MM.1S (cell line): ENCODE results near the gene RECQL5.

Experiments
- DNase-seq: peaks from one replicate; pipeline ENCODE4 v3.0.0-alpha.2; 2015
- H2AFZ ChIP-seq: fragments of 300-600 bp; sonication (generic); 2 replicates; pipeline ENCODE4 v1.6.0; 2016; ENCODE audit warnings: antibody characterized with exemption, low read length
- H3F3A ChIP-seq: fragments of 300-600 bp; sonication (generic); 2 replicates; pipeline ENCODE4 v1.6.1; 2016; ENCODE audit warnings: mild to moderate bottlenecking, antibody characterized with exemption, low read length, moderate library complexity, mixed read lengths; ENCODE audit not compliant: insufficient read depth
- H3K27ac ChIP-seq: fragments of 300-600 bp; sonication (generic); 2 replicates; pipeline ENCODE4 v1.5.1; 2016; ENCODE audit warnings: mild to moderate bottlenecking, low read length
- H3K27me3 ChIP-seq: fragments of 300-600 bp; sonication (generic); replicated peaks from 2 replicates; pipeline ENCODE4 v1.6.0; 2016; ENCODE audit warnings: low read length; ENCODE audit not compliant: insufficient read depth
- H3K36me3 ChIP-seq: fragments of 300-600 bp; sonication (generic); replicated peaks from 2 replicates; pipeline ENCODE4 v1.6.1; 2016; ENCODE audit warnings: mild to moderate bottlenecking, low read length, mixed read lengths; ENCODE audit not compliant: insufficient read depth
- H3K4me1 ChIP-seq: fragments of 300-600 bp; sonication (generic); 2 replicates; pipeline ENCODE4 v1.6.1; 2016; ENCODE audit warnings: low read length, mixed read lengths
- H3K4me2 ChIP-seq: fragments of 300-600 bp; sonication (generic); 2 replicates; pipeline ENCODE4 v1.6.0; 2016; ENCODE audit warnings: low read depth, low read length
- H3K4me3 ChIP-seq: fragments of 300-600 bp; sonication (generic); 2 replicates; pipeline ENCODE4 v1.5.1; 2016; ENCODE audit warnings: low read length, mixed read lengths
- H3K79me2 ChIP-seq: fragments of 300-600 bp; sonication (generic); 2 replicates; pipeline ENCODE4 v1.6.1; 2016; ENCODE audit warnings: mixed run types, low read length, mixed read lengths
- H3K9ac ChIP-seq: fragments of 300-600 bp; sonication (generic); 2 replicates; pipeline ENCODE4 v1.6.1; 2016; ENCODE audit warnings: low read length, mixed read lengths
- H3K9me2 ChIP-seq: fragments of 300-600 bp; sonication (generic); replicated peaks from 2 replicates; pipeline ENCODE4 v1.6.1; 2016; ENCODE audit warnings: mild to moderate bottlenecking, low read length, mixed read lengths; ENCODE audit not compliant: insufficient read depth
- H3K9me3 ChIP-seq: fragments of 300-600 bp; sonication (generic); replicated peaks from 2 replicates; pipeline ENCODE4 v1.6.1; 2016; ENCODE audit warnings: mild to moderate bottlenecking, low read length, mixed read lengths; ENCODE audit not compliant: insufficient read depth
- H4K20me1 ChIP-seq: fragments of 300-600 bp; sonication (generic); 2 replicates; pipeline ENCODE4 v1.6.1; 2016; ENCODE audit warnings: mild to moderate bottlenecking, low read length, moderate library complexity, mixed read lengths; ENCODE audit not compliant: insufficient read depth
- CTCF ChIP-seq: fragments of 300-600 bp; sonication (generic); IDR thresholded peaks from 2 replicates; pipeline ENCODE4 v1.5.1; 2016; ENCODE audit warnings: antibody characterized with exemption, low read length, mixed read lengths
- EZH2 ChIP-seq: fragments of 300-600 bp; sonication (generic); optimal IDR thresholded peaks from 2 replicates; pipeline ENCODE3; 2017; ENCODE audit warnings: low read depth, mild to moderate bottlenecking, antibody characterized with exemption, low read length, mixed read lengths
- EZH2phosphoT487 ChIP-seq: fragments of 300-600 bp; sonication (generic); IDR thresholded peaks from 2 replicates; pipeline ENCODE4 v1.6.1; 2018; ENCODE audit warnings: antibody characterized with exemption, low read length

Gene RECQL5

DNA sequence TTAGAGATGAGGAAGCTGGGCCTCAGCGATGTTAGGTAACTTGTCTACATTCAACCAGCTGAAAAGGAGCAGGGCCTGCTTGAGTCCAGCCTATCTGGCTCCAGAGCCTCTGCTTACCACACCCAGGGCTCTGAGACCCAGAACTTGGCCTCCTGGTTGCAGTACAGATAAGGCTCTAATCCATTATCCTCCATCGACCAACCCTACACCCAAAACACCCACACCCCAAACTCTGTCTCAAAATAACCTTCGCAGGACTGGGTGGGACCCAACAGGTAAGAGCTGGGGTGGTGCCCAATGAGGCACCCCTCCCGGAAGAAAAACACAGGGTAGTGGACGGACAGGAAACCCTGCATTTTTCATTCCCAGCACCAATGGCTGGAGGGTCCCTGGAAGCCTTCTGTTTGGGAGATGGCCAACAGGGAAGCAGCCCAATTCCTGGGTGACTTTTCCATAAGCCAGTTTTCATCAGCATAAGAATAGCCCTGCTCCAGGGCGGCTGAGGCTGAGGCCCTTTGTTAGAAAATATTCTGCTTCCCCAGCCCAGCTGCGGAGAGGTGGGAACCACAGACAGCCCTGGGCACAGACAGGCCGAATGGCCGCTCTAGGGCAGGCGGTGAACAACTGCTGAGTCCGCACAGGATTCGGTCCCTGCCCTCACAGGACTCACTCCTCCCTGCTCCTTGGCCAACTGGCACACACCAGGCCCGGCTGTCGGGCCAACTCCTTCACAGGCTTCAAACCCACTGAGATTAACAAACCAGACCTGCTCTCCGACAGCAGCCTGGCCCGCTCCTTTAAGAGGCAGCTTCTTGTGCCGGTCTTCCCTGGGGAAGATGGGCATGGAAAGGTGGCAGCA lies 23.9 kb downstream of the RECQL5 start:
- Histone ChIP-seq H3K79me2 (peaks cover 18% of the 10 kb centered on the region; the same call in 1 of the 2 replicates), H3K9me2 (no peaks in the 10 kb centered on the region), H3K9me3 (no peaks in the 10 kb centered on the region), H3F3A (peaks cover 32% of the 10 kb centered on the region), H4K20me1 (no peaks in the 10 kb centered on the region), H3K4me2 (peak overlapping the region; percentile 79), H3K27ac (peak overlapping the region; percentile 77), H3K9ac (peak overlapping the region; percentile 63), H3K4me3 (peak overlapping the region; percentile 21; the same call in 1 of the 2 replicates), H3K27me3 (no peaks in the 10 kb centered on the region), H3K36me3 (no peaks in the 10 kb centered on the region), H3K4me1 (peaks cover 48% of the 10 kb centered on the region), H2AFZ (0 out of 2 replicates have a peak overlapping the region, but pooled peaks have one; percentile 49)
- TF ChIP-seq CTCF (no peak), EZH2phosphoT487 (no peak), EZH2 (no peak)
- DNase-seq, result no peak

GRCh38 chr17:75642182-75642783 lies 24.7 kb downstream of the RECQL5 start:
- Histone ChIP-seq H3K4me3 (peak overlapping the region; percentile 21; the same call in 1 of the 2 replicates), H3K27me3 (no peaks in the 10 kb centered on the region), H4K20me1 (no peaks in the 10 kb centered on the region), H3K9me2 (no peaks in the 10 kb centered on the region), H3K4me1 (peaks cover 48% of the 10 kb centered on the region), H3K9me3 (no peaks in the 10 kb centered on the region), H3K4me2 (peak overlapping the region; percentile 79), H3K36me3 (no peaks in the 10 kb centered on the region), H3K79me2 (peaks cover 18% of the 10 kb centered on the region; the same call in 1 of the 2 replicates), H3K27ac (peak overlapping the region; percentile 77), H3K9ac (peak overlapping the region; percentile 63), H3F3A (peaks cover 32% of the 10 kb centered on the region), H2AFZ (peak overlapping the region; percentile 49; the same call in 1 of the 2 replicates)
- peak; percentile 67 for DNase-seq
- TF ChIP-seq EZH2 (no peak), CTCF (no peak), EZH2phosphoT487 (no peak)

GRCh38 chr17:75641343-75641742 lies 25.6 kb downstream of the RECQL5 start:
- Histone ChIP-seq H3K4me2 (no peak overlapping the region), H3K4me1 (peaks cover 43% of the 10 kb centered on the region), H2AFZ (no peak overlapping the region), H3K9me3 (no peaks in the 10 kb centered on the region), H3K27me3 (no peaks in the 10 kb centered on the region), H3K36me3 (no peaks in the 10 kb centered on the region), H3K79me2 (peaks cover 18% of the 10 kb centered on the region; the same call in 1 of the 2 replicates), H4K20me1 (no peaks in the 10 kb centered on the region), H3K9me2 (no peaks in the 10 kb centered on the region), H3K27ac (no peak overlapping the region), H3K9ac (no peak overlapping the region), H3F3A (peaks cover 27% of the 10 kb centered on the region), H3K4me3 (no peak overlapping the region)
- no peak for DNase-seq
- TF ChIP-seq EZH2phosphoT487 (no peak), EZH2 (no peak)
